ENCODE measurements around the gene POU2AF3. TPM values are rescaled to one million over a fixed set of nuclear protein-coding genes. Genes with fewer than 3 reads are reported as not detected.
"Not testable (repeated sequence)": the region's sequence is repeated elsewhere in the genome, so short reads cannot be mapped to it uniquely, and the experiment has no call there.

POU2AF3 gene
- total and polyA plus RNA-seq, 11 donors: 0.15 to 2.1 (median 0.54) TPM; not detected in 5

GRCh38 chr11:111312076-111312475, 13.7 kb downstream of the POU2AF3 start:
- no peak overlapping the region for H3K4me3 ChIP-seq
- no peak for DNase-seq
- ATAC-seq: no peak
- peaks cover 0 to 4% (median 0%) of the 10 kb centered on the region in 12 donors for H3K9me3 ChIP-seq
- H3K27ac ChIP-seq: no peak overlapping the region
- no peaks in the 10 kb centered on the region for H3K36me3 ChIP-seq
- TF ChIP-seq POLR2A (IDR thresholded peaks at IDR 0.05): no peak
- TF ChIP-seq CTCF (IDR thresholded peaks at IDR 0.05): no peak
- WGBS, 4 donors: 65 to 75% (median 72%) methylated on average over 1 of the region's 1 CpG
- H3K4me1 ChIP-seq: peaks cover 0 to 3% (median 0%) of the 10 kb centered on the region in 12 donors
- peaks cover 0 to 13% (median 0%) of the 10 kb centered on the region in 9 donors for H3K27me3 ChIP-seq
- intact Hi-C loops (cut with DNase I): no loop called here

DNA sequence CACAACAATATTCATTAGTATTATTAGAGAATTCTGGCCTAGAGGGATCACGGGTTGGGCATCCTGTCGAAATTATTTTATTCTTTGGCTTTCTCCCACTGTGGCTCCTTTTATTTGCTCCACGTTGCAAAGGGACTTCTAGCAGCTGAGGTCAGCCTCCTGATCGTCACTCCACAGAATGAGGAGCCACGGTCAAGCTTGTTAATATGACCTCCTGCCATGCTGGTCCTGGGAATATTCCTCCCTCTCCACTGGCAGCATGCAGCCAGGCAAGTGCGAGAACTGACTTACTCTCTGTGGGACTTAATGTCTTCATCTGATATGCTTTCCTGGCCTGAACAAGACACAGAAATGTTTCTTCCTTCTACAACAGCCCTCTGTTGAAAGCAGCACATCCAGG, 20.9 kb downstream of the POU2AF3 start:
- WGBS, 4 donors: 71 to 84% (median 78%) methylated on average over 6 of the region's 6 CpGs
- no peaks in the 10 kb centered on the region for H3K27me3 ChIP-seq
- H3K4me3 ChIP-seq: no peak overlapping the region
- H3K27ac ChIP-seq: no peak overlapping the region
- intact Hi-C loops (cut with DNase I): no loop called here
- DNase-seq (no peak), ATAC-seq (no peak)
- peaks cover 0 to 4% (median 0%) of the 10 kb centered on the region in 12 donors for H3K9me3 ChIP-seq
- no peaks in the 10 kb centered on the region for H3K36me3 ChIP-seq
- H3K4me1 ChIP-seq: peaks cover 0 to 8% (median 0%) of the 10 kb centered on the region in 12 donors
- TF ChIP-seq POLR2A (IDR thresholded peaks at IDR 0.05): no peak
- no peak for TF ChIP-seq CTCF (IDR thresholded peaks at IDR 0.05)

DNA sequence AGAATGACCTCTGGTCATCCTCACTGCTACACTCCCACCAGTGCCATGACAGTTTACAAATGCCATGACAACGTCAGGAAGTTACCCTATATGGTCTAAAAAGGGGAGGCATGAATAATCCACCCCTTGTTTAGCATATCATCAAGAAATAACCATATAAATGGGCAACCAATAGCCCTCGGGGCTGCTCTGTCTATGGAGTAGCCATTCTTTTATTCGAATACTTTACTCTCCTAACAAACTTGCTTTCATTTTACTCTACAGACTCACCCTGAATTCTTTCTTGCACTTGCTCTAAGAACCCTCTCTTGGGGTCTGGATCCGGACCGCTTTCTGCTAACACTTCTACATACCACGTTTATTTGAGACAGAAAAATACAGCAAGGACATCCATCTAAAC, 21.9 kb downstream of the POU2AF3 start:
- H3K27ac ChIP-seq: not testable (repeated sequence)

DNA sequence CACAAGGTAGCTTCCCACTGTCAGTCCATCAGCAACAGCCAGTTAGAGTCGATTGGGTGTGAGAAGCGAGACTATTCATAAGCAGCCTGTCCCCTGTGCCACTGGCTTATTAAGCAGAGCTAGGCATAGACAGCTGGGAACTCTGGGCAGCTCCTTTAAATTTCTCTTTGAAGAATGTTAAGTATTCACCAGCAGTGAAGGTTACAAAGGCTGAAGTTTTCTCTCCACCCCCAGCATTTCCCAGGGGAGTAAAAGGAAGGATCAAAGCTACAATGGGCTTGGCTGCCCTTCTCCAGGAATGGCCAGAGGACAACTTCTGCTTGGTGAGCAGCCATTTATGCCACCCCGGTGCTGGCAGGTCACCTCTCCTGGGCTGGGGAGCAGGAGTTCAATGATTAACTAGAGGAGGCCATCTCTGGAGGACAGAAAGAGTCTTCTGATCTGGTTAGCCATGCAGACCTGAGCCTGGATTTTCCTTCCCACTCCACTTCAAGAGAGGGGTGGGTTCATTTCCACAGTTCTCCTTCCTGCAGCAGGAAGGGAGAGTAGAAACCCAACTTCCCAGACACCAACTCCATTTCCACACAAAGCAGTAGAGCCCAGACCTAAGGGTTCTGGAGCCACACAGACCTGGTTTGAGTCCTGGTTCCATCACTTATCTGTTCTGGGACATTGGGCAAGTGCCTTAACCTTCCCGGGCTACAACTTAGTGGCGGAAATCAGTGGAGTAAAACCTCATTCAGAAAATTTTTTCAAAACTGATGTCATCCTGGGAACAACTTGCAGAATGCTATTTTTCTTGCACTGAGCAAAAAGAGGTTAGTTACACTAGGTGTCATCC, 22.6 kb downstream of the POU2AF3 start:
- H3K36me3 ChIP-seq: no peaks in the 10 kb centered on the region
- no peak for TF ChIP-seq POLR2A (IDR thresholded peaks at IDR 0.05)
- TF ChIP-seq CTCF (IDR thresholded peaks at IDR 0.05): no peak
- no peaks in the 10 kb centered on the region for H3K27me3 ChIP-seq
- ATAC-seq (peak in 2 of 4 donors; percentile 41 to 46), DNase-seq (no peak)
- peaks cover 0 to 11% (median 0%) of the 10 kb centered on the region in 12 donors for H3K4me1 ChIP-seq
- no peak overlapping the region for H3K27ac ChIP-seq
- H3K9me3 ChIP-seq: no peaks in the 10 kb centered on the region
- intact Hi-C loops (cut with DNase I): no loop called here
- WGBS, 4 donors: 60 to 79% (median 74%) methylated on average over 5 of the region's 5 CpGs
- no peak overlapping the region for H3K4me3 ChIP-seq

More for the DNA sequence above, 21.9 kb downstream of the POU2AF3 start:
- ATAC-seq; H3K27me3 ChIP-seq; H3K9me3 ChIP-seq; H3K36me3 ChIP-seq; H3K4me3 ChIP-seq; DNase-seq; intact Hi-C loops (cut with DNase I): not testable (repeated sequence)
- WGBS, 4 donors: 81 to 84% (median 81%) methylated on average over 6 of the region's 6 CpGs
- peaks cover 0 to 11% (median 0%) of the 10 kb centered on the region in 12 donors for H3K4me1 ChIP-seq
